Measurements from ENCODE around the gene RORC.

DNA sequence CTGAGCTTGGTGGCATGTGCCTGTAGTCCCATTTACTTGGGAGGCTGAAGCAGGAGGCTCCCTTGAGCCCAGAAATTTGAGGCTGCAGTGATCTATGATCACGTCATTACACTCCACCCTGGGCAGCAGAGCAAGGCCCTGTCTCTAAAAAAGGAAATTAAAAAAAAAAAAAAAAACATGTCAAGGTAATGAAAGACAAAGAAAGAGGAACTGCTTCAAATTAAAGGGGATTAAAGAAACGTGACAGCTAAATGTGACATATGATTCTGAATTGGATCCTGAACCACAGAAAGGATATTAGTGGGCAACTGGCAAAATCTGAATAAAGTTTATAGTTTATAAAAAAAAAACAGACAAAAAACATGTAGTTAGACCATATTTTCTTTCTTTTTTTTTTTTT, 11.8 kb upstream of the RORC start:
- TF ChIP-seq POLR2AphosphoS5 (IDR thresholded peaks at IDR 0.05; ENCODE audit: low read depth, low read length) (no peak), POLR2A (IDR thresholded peaks at IDR 0.05; ENCODE audit: low read depth, low read length) (no peak), TAF1 (IDR thresholded peaks at IDR 0.05; ENCODE audit: borderline replicate concordance, low read depth, low read length) (no peak)

All from GM12892 (cell line).